Endometrial microvascular endothelial cells (primary cell): ENCODE data around the gene DNAJC13. TPM values are rescaled to one million over a fixed set of nuclear protein-coding genes. Genes with fewer than 3 reads are reported as not detected.

Source experiments
- in situ Hi-C: cut with HindIII; loops from 2 replicates; pipeline ENCODE4 v1.10.0; 2017; ENCODE audit warnings: low sequenced_read_pairs, low pct_unique_long_range_greater_than_20kb; ENCODE audit errors: inconsistent ontology term
- total RNA-seq: library from RNA; depleted of rRNA; stranded (reverse); fragments of >200 nt; gene quantifications from one replicate; pipeline ENCODE4 v1.2.3, GENCODE V29; 2015; ENCODE audit errors: inconsistent ontology term

DNAJC13 gene
- total RNA-seq, 1 donor from 2014 or later = 50.1 TPM

- in situ Hi-C loops = no loop called here
These were observed 12.1 kb upstream of the DNAJC13 start for GRCh38 chr3:132405188-132405587.

DNA sequence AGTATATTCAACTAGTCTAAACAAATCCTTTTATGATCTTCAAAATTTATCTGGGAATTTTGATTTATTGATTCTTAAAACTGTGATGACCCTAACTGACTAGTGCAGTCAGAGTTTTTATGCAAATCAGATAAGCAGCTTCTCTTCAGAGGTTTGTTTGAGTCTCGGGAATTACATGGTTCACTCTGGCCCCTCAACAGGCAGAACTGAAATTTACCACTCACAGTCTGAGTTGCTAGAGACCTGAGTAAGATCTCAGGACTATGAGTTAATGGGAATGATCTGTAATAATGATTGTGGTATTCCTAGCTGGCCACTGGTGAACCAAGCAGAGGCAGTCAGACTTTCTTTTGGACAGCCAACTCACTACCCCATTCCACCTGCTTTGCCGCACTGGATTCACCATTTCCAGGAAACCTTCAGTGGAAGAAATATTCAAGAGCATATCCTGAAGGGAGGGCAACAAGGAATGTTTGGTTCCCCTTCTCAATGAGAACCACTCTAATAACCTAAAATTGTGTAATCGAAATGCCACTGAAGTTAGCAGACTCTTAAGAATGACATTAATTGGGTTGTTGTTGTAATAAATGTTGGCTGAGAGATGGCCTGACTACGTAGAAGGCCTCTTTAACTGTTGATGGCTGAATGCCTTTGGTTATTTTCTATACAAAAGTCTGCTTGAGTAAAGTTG lies 11.5 kb upstream of the DNAJC13 start:
- in situ Hi-C loops = no loop called here

DNA sequence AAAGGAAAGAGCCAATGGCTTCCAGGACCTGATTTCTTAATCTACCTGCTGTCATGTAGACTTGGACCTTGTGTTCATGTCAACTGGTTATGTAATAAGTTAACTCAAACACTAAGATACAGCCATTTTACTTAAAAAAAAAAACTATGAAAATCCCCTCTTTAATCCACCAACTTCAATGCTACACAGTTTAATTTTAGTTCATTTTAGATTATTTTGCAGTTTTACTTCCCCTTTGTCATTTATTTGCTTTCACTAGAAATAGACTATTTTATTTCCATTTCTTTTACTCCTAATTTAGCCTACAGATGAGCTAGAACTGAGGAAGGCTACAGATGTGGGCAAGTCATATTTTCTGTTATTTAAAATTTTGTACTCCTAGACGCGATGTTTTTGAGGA lies 10.7 kb upstream of the DNAJC13 start:
- in situ Hi-C loops = no loop called here

DNA sequence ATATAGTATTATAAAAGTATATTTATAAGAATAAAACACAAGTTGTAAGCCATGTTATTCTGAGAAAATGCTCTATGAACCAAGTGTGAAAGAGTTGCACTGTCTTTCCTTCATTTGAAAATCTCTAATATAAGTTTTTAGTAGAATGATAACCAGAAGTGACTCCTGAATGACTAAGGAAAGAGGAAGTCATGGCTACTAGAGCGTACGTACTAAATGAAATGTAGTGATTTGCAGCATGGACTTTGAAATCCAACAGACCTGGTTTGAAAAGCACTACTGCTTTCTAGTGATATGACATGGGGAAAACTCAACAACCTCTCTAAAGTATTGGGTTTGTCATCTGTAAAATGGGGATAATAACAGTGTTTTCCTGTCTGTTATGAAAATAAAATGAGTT lies 10.3 kb upstream of the DNAJC13 start:
- in situ Hi-C loops = no loop called here

DNA sequence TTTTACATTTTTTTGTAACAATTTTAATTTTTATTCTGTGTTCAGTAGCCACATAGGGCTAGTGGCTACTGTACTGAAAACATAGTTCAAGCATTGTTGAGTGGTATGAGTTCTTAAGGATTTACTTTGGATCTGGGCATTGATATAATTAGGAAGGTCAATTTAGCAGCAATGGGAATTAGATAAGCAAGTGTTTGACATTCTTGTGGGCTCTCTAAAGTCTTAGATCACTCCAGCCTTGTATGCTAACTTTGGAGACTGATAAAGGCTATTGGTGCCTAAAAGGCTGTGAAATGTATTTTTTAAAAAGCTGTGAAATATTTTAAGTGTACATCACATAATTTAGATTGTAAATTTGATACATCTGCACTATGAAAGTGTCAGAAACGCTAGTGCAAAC lies 2.5 kb upstream of the DNAJC13 start:
- in situ Hi-C loops = no loop called here

- in situ Hi-C loops = no loop called here
These were observed 1.1 kb upstream of the DNAJC13 start for GRCh38 chr3:132416161-132416560.

DNA sequence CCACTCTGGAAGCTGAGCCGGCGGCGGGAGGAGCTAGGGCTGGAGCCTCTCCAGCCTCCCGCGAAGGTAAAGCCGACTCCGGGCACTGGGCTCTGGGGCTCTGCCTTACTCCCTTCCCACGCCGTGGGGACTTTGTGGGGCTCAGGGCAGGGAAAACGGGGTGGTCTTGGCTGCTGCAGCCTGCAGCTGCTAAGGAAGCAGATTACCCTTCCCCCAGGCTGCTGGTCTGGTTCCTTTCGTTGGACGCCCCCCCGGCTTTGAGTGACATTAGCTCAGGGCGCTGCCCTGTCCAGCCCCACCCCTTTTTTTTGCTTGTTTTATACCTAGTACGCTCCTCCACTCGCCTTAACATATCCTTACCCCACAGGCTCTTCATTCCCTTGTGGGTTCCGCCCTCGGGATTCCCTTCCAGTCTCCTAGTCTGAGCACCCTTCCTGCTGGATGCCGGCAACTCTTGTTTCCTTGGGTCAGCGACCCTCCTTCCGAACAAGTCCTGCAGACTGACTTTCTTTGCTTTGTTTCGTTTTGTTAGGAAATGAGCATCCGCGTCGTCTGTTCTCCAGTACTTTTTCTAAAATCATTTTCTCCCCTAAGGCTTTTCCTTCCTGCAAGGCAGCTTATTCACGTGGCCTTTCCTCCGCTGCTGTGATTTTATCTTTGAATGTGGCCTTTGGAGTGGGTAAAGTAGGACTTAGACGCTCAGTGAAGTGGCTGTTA lies 551 bp downstream of the DNAJC13 start:
- in situ Hi-C loops = no loop called here

DNA sequence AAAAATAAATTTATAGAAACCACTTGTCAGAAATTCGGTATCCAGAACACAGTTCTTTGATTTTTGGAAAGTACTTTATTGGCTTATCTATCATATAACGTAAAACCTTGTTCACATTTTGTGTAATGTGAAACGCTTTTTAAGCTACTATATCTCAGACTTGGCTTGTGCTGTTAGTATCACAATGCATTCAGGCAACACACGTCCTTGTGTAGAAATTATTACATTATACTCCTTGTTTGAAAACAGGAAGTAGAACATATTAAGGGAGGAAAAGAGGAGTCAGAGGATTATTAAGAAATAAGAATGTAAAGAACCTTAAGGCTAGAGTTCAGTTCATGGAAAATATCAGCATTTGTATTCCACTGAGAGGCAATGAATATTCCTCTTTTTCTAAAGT lies 1.6 kb downstream of the DNAJC13 start:
- in situ Hi-C loops = no loop called here

DNA sequence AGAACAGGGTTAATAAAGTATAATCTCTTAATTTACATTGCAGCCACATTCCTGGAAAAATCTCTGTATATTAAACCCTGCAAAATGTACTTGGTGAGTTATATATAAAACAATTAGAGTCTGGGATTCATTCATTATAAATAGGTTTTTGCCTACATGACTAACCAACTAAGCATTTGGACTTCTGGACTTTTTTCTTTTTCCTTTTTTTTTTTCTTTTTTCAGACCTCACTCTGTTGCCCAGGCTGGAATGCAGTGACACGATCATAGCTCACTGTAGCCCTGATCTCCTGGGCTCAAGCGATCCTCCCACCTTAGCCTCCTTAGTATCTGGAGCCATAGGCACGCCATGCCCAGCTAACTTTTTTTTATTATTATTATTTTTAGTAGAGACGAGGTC lies 4.5 kb downstream of the DNAJC13 start:
- in situ Hi-C loops = no loop called here

GRCh38 chr3:132422531-132422930 lies 5.2 kb downstream of the DNAJC13 start:
- in situ Hi-C loops = no loop called here

- in situ Hi-C loops = no loop called here
These were observed 15.3 kb downstream of the DNAJC13 start for GRCh38 chr3:132432639-132433038.

DNA sequence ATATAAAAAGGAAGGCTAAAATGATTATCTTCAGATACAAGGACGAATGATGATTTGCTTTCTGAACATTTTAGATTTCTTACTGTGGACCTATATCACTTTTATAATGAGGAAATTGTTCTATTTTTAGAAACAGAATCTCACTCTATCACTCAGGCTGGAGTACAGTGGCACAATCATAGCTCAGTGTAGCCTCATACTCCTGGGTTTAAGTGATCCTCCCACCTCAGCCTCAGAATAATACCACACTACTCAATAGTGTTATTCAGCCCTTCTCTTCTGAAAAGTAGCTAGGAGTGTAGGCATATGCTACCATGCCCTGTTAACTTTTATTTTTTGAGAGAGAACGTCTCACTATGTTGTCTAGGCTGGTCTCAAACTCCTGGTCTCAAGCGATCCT lies 15.8 kb downstream of the DNAJC13 start:
- in situ Hi-C loops = no loop called here

- in situ Hi-C loops = no loop called here
These were observed 18.1 kb downstream of the DNAJC13 start for GRCh38 chr3:132435224-132435910.

DNA sequence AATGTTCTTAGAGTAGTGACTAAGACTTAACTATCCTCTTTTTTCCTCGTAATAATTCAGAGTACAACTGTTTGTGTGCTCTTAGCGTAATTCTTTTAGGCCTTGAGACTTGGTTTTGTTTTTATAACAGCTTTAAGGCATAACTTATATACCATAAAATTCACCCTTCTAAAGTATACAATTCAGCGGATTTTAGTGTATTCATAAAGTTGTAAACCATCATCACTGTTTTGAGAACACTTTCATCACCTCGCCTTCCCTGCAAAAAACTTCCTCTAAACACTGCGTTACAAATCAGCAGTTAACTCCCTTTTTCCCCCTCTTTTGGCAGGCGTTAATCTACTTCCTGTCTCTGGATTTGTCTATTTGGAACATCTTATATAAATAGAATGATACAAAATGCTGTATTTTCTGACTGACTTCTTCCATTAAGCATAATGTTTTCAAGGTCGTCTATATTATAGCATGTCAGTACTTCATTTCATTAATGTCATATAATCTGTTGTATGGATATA lies 18.7 kb downstream of the DNAJC13 start:
- in situ Hi-C loops = no loop called here

GRCh38 chr3:132443421-132443820 lies 26.1 kb downstream of the DNAJC13 start:
- in situ Hi-C loops = no loop called here

DNA sequence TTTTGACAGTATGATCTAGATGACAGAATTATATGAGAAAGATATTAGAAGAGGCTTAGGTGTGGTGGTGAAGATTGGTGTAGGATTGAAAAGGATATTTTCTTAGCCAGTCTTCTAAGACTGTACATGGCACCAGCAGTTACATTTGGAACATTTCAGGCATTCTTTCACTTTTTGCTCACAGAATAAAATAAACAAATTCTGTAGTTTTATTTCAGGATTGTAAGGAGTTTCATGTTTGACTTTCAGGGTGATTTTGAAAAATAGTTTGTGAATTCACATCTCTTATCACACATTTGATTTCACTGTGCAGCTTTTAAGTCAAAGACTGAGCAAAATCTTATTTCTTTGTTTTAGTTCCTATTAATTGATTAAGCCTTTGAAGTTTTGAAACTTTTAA lies 27.1 kb downstream of the DNAJC13 start:
- in situ Hi-C loops = no loop called here

- in situ Hi-C loops = no loop called here
These were observed 28.5 kb downstream of the DNAJC13 start for GRCh38 chr3:132445817-132446216.

- in situ Hi-C loops = no loop called here
These were observed 31.1 kb downstream of the DNAJC13 start for GRCh38 chr3:132448216-132448961.

GRCh38 chr3:132456136-132456535 lies 38.8 kb downstream of the DNAJC13 start:
- in situ Hi-C loops = no loop called here
